ENCODE results near the gene SH2D1B.

SH2D1B gene

DNA sequence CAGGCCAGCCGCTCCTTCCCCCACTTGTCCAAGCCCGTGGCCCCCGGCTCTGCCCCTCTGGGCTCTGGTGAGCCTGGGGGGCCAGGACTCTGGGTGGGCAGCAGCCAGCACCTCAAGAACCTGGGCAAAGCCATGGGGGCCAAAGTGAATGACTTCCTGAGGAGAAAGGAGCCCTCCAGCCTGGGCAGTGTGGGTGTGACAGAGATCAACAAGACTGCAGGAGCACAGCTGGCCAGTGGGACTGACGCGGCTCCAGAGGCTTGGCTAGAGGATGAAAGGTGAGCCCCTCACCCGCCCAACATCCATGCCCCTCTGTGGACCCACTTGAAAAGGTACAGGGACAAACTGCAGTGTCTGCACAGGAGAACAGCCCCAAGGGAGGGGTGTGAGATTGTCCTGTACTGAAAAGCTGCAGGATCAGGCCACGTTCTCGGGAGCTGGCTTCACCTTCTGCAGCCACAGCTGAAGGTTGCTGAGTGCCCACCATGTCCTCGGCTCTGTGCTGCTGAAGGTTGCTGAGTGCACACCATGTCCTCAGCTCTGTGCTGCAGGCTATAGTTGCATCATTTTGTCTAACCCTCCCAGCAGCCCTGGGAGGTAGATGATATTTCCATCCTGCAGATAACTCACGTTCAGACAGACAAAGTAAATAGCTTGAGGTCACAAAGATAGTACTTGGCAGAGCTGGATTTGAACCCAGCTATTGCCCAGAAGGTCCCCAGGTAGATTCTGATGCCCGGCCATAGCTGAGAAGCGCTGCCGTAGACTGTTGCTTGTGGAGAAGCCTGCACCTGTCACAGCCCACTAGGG lies 29.8 kb downstream of the SH2D1B start:
- Histone ChIP-seq H3K36me3 (replicated peaks) (no peaks in the 10 kb centered on the region), H3K4me3 (ENCODE audit: low read depth, low read length) (no peak overlapping the region), H3K27ac (no peak overlapping the region), H3K27me3 (replicated peaks) (no peaks in the 10 kb centered on the region)
- DNase-seq = no peak
- in situ Hi-C loops (cut with HindIII; ENCODE audit: low pct_ligation_motif_present, low sequenced_read_pairs) = no loop called here
- TF ChIP-seq, protein P1, sequence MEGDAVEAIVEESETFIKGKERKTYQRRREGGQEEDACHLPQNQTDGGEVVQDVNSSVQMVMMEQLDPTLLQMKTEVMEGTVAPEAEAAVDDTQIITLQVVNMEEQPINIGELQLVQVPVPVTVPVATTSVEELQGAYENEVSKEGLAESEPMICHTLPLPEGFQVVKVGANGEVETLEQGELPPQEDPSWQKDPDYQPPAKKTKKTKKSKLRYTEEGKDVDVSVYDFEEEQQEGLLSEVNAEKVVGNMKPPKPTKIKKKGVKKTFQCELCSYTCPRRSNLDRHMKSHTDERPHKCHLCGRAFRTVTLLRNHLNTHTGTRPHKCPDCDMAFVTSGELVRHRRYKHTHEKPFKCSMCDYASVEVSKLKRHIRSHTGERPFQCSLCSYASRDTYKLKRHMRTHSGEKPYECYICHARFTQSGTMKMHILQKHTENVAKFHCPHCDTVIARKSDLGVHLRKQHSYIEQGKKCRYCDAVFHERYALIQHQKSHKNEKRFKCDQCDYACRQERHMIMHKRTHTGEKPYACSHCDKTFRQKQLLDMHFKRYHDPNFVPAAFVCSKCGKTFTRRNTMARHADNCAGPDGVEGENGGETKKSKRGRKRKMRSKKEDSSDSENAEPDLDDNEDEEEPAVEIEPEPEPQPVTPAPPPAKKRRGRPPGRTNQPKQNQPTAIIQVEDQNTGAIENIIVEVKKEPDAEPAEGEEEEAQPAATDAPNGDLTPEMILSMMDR (IDR thresholded peaks at IDR 0.05; ENCODE audit: low read depth, low read length, missing control alignments) = no peak

DNA sequence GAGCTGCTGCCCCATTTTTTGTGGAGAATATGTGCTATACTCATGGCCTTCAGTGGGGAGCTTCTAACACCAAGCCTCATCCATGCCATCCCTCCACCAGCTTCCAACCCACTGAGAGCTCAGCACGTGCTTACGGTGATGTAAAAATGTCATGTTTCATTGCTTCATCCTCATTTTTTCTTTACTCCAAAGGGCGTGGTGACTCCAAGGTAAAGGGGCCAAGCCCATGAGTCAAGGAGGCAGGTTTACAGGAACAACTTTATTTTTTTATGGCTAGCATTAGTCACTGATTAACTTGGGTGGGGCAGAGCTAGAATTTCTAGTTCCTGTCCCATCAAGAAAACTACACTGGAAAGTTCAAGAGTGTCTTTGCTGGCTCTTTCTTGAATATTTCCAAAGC lies 30.6 kb downstream of the SH2D1B start, which contains the start of gene C1orf226:
TSS of gene C1orf226 (plus strand) at position 346 of the 400 bp plus-strand sequence. CDS start 174 bp downstream, outside the sequence.
- no peaks in the 10 kb centered on the region for H3K36me3 ChIP-seq (replicated peaks)
- H3K27ac ChIP-seq = no peak within 1 kb of the TSS
- in situ Hi-C loops (cut with HindIII; ENCODE audit: low pct_ligation_motif_present, low sequenced_read_pairs) = no loop called here
- TF ChIP-seq, protein P1 (IDR thresholded peaks at IDR 0.05; ENCODE audit: low read depth, low read length, missing control alignments) = no peak
- no peaks in the 10 kb centered on the region for H3K27me3 ChIP-seq (replicated peaks)
- no peak within 1 kb of the TSS for H3K4me3 ChIP-seq (ENCODE audit: low read depth, low read length)
- DNase-seq = no peak

DNA sequence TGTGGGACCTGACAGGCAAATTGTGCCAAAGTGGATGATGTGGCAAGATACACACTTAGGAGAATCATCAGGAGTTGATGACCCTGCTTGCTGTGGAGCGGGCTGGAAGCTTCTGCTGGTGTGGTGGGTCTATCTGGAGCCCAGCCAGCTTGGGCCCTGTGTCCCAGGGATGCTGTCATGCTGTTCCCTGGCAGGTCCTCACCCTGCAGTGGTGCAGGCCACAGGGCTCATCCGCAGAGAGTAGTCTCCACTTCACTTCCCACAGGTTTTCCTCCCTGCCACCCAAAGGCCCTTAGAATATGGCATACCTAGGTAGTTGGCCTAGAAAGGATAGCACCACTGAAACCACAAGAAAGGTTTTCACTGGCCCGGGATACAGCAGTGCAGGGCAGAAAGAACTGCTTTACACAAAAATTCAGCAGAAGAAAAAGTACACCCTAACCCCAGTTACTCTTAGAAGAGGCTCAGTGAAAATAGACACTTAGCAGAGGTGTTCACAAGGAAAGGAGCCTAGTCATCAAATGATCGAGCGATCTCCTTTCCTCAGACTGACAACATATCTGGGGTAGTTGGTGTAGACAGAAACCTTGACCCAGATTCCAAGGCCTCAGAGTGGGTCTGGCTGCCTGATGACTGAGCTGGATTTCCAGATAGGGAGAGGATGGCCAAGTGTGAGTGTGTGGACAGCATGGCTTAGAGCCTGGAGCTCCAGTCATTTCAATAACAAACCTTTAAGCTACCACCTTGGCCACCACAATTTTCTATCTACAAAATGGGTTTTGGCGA lies 31.7 kb downstream of the SH2D1B start:
- no peak overlapping the region for H3K4me3 ChIP-seq (ENCODE audit: low read depth, low read length)
- no peaks in the 10 kb centered on the region for H3K27me3 ChIP-seq (replicated peaks)
- in situ Hi-C loops (cut with HindIII; ENCODE audit: low pct_ligation_motif_present, low sequenced_read_pairs) = no loop called here
- H3K36me3 ChIP-seq (replicated peaks) = no peaks in the 10 kb centered on the region
- H3K27ac ChIP-seq = no peak overlapping the region
- DNase-seq = no peak
- TF ChIP-seq, protein P1 (IDR thresholded peaks at IDR 0.05; ENCODE audit: low read depth, low read length, missing control alignments) = no peak

DNA sequence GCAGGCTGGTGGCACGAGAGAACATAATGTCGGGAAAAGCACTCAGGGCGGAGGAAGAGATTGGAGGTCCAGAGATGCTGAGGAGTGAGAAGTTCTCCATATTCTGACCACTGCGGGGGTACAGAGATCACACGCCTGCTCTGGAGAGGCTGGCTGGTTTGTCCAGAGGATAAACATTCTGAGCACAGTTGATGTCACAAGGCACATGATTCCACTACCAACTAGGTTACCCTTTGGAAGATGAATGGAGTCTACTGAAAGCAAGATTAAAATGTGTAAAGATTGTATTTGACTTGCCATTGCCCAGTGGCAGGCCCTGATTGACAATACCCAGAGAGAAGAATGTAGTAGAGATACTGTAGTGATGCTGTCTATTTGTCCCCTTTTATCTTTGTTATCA lies 35.2 kb downstream of the SH2D1B start, which contains the start of gene SPATA46:
TSS of gene SPATA46 (minus strand) at position 164 of the 400 bp plus-strand sequence. CDS start at position 100, 64 bp downstream.
- no peak within 1 kb of the TSS for H3K27ac ChIP-seq
- no peaks in the 10 kb centered on the region for H3K27me3 ChIP-seq (replicated peaks)
- in situ Hi-C loops (cut with HindIII; ENCODE audit: low pct_ligation_motif_present, low sequenced_read_pairs) = no loop called here
- no peak within 1 kb of the TSS for H3K4me3 ChIP-seq (ENCODE audit: low read depth, low read length)
- no peak for DNase-seq
- TF ChIP-seq, protein P1 (IDR thresholded peaks at IDR 0.05; ENCODE audit: low read depth, low read length, missing control alignments) = no peak
- no peaks in the 10 kb centered on the region for H3K36me3 ChIP-seq (replicated peaks)

DNA sequence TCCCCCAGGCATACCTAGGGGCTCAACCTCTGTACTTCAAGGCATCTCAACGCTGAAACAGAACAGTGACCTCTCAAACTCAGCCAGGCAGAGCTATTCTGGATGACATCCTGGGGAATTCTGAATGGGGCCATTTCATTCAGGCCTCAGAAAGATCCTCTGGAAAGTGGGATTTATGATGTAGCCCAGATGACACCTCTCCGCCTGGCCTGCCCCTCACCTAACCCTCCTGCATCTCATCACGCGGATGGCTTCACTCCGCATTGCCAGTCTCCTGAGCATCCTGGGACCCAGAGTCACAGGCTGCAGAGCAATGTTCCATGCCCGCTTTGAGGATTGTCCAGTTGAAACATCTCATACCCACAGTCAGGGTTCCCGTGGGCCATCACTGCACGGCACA lies 36.5 kb downstream of the SH2D1B start:
- H3K4me3 ChIP-seq (ENCODE audit: low read depth, low read length) = no peak overlapping the region
- no peak for DNase-seq
- no peaks in the 10 kb centered on the region for H3K36me3 ChIP-seq (replicated peaks)
- H3K27ac ChIP-seq = no peak overlapping the region
- TF ChIP-seq, protein P1 (IDR thresholded peaks at IDR 0.05; ENCODE audit: low read depth, low read length, missing control alignments) = no peak
- no peaks in the 10 kb centered on the region for H3K27me3 ChIP-seq (replicated peaks)
- in situ Hi-C loops (cut with HindIII; ENCODE audit: low pct_ligation_motif_present, low sequenced_read_pairs) = no loop called here
